Activated T-cell treated with anti-CD3 and anti-CD28 coated beads for 4 hours (primary cell): ENCODE results near the gene FKBP5.

Experiments
- DNase-seq: peaks from one replicate; pipeline ENCODE4 v3.0.0-alpha.2; 2020

Gene FKBP5

GRCh38 chr6:35532126-35532525 lies 156.6 kb downstream of the FKBP5 start:
- DNase-seq: no peak

GRCh38 chr6:35524380-35525020 lies 164.2 kb downstream of the FKBP5 start:
- no peak for DNase-seq
